ENCODE results near the gene JMJD1C. TPM values are rescaled to one million over a fixed set of nuclear protein-coding genes. Genes with fewer than 3 reads are reported as not detected.
A peak's percentile ranks its signal among the peaks of the same experiment; 100 is the strongest.

JMJD1C gene
- total and polyA plus RNA-seq, 8 donors, result 25.6 to 56.9 (median 36.7) TPM

GRCh38 chr10:63171926-63172325 lies 293.9 kb downstream of the JMJD1C start:
- TF ChIP-seq, protein P1, sequence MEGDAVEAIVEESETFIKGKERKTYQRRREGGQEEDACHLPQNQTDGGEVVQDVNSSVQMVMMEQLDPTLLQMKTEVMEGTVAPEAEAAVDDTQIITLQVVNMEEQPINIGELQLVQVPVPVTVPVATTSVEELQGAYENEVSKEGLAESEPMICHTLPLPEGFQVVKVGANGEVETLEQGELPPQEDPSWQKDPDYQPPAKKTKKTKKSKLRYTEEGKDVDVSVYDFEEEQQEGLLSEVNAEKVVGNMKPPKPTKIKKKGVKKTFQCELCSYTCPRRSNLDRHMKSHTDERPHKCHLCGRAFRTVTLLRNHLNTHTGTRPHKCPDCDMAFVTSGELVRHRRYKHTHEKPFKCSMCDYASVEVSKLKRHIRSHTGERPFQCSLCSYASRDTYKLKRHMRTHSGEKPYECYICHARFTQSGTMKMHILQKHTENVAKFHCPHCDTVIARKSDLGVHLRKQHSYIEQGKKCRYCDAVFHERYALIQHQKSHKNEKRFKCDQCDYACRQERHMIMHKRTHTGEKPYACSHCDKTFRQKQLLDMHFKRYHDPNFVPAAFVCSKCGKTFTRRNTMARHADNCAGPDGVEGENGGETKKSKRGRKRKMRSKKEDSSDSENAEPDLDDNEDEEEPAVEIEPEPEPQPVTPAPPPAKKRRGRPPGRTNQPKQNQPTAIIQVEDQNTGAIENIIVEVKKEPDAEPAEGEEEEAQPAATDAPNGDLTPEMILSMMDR (IDR thresholded peaks at IDR 0.05), result no peak
- 98% methylated on average over 1 of the region's 1 CpG for WGBS, 2 donors
- H3K27me3 ChIP-seq, result no peaks in the 10 kb centered on the region
- ATAC-seq (no peak), FAIRE-seq (no peak), DNase-seq (no peak)
- H3K4me3 ChIP-seq, result no peak overlapping the region
- H3K9me3 ChIP-seq, result no peaks in the 10 kb centered on the region
- H3K4me1 ChIP-seq, result peaks cover 0 to 7% (median 4%) of the 10 kb centered on the region in 3 donors
- peaks cover 0 to 22% (median 5%) of the 10 kb centered on the region in 3 donors for H3K36me3 ChIP-seq
- no peak overlapping the region for H3K27ac ChIP-seq
- intact Hi-C loops (cut with DNase I), result loop anchor here in 1 of 3 donors (10.0 kb wide), 2 partner anchors 463 to 553 kb away; no protein-coding TSS in a partner anchor

GRCh38 chr10:63171255-63171855 lies 294.4 kb downstream of the JMJD1C start:
- Histone ChIP-seq H3K27me3 (no peaks in the 10 kb centered on the region), H3K36me3 (peaks cover 0 to 21% (median 5%) of the 10 kb centered on the region in 3 donors), H3K4me3 (no peak overlapping the region), H3K4me1 (peaks cover 0 to 7% (median 4%) of the 10 kb centered on the region in 3 donors), H3K27ac (no peak overlapping the region), H3K9me3 (no peaks in the 10 kb centered on the region)
- intact Hi-C loops (cut with DNase I), result loop anchor here in 1 of 3 donors (10.0 kb wide), 2 partner anchors 463 to 553 kb away; no protein-coding TSS in a partner anchor
- WGBS, 2 donors, result 80 to 90% methylated on average over 1 of the region's 1 CpG
- DNase-seq (no peak), ATAC-seq (no peak), FAIRE-seq (no peak)
- TF ChIP-seq, protein P1 (IDR thresholded peaks at IDR 0.05), result no peak

- FAIRE-seq, result no peak
- Histone ChIP-seq H3K36me3 (peaks cover 0 to 11% (median 0%) of the 10 kb centered on the region in 3 donors), H3K9me3 (no peaks in the 10 kb centered on the region), H3K27ac (no peak overlapping the region), H3K4me1 (peaks cover 0 to 7% (median 4%) of the 10 kb centered on the region in 3 donors), H3K4me3 (no peak overlapping the region), H3K27me3 (no peaks in the 10 kb centered on the region)
- intact Hi-C loops (cut with DNase I), result loop anchor here in 1 of 3 donors (10.0 kb wide), 2 partner anchors 465 to 555 kb away; no protein-coding TSS in a partner anchor
- WGBS, 2 donors, result 80 to 82% methylated on average over 2 of the region's 2 CpGs
- no peak for DNase-seq
- TF ChIP-seq, protein P1 (IDR thresholded peaks at IDR 0.05), result no peak
- no peak for ATAC-seq
These were observed 296.2 kb downstream of the JMJD1C start for GRCh38 chr10:63169624-63170023.

GRCh38 chr10:63168821-63169462 lies 296.8 kb downstream of the JMJD1C start:
- peaks cover 4 to 7% (median 6%) of the 10 kb centered on the region in 3 donors for H3K4me1 ChIP-seq

More at GRCh38 chr10:63168821-63169462, 296.8 kb downstream of the JMJD1C start:
- DNase-seq, result no peak
- TF ChIP-seq, protein P1 (IDR thresholded peaks at IDR 0.05), result no peak
- H3K27me3 ChIP-seq, result no peaks in the 10 kb centered on the region
- no peaks in the 10 kb centered on the region for H3K9me3 ChIP-seq
- peaks cover 0 to 11% (median 0%) of the 10 kb centered on the region in 3 donors for H3K36me3 ChIP-seq
- no peak overlapping the region for H3K4me3 ChIP-seq
- FAIRE-seq, result no peak
- intact Hi-C loops (cut with DNase I), result no loop called here
- ATAC-seq, result peak in 1 of 4 donors; percentile 20
- WGBS, 2 donors, result 17 to 20% methylated on average over 2 of the region's 2 CpGs
- no peak overlapping the region for H3K27ac ChIP-seq

Measured in pancreas (tissue), 10 donors.